H1 (cell line): ENCODE data around the gene TP53RK. TPM values are rescaled to one million over a fixed set of nuclear protein-coding genes. Genes with fewer than 3 reads are reported as not detected.

Experiments
- BACH1 ChIP-seq: IDR thresholded peaks from 2 replicates; pipeline ENCODE4 v1.6.1; 2012; ENCODE audit warnings: low read length, improper control_type of control experiment
- CREB1 ChIP-seq: IDR thresholded peaks from 2 replicates; pipeline ENCODE4 v1.6.1; 2012; ENCODE audit warnings: inconsistent platforms
- EGR1 ChIP-seq: IDR thresholded peaks from 2 replicates; pipeline ENCODE4 v1.6.1; 2011; ENCODE audit warnings: low read depth, low read length, borderline replicate concordance
- POLR2A ChIP-seq, 2 experiments: IDR thresholded peaks; 1 replicate in 1 of 2; 2 replicates in 1 of 2; pipeline ENCODE4 v1.6.1; 2011; ENCODE audit warnings: low read depth in 2 of 2, low read length in 2 of 2, mild to moderate bottlenecking in 2 of 2; ENCODE audit errors: control extremely low read depth in 1 of 2
- RAD21 ChIP-seq, 2 experiments: IDR thresholded peaks in 1 of 2; conservative IDR thresholded peaks in 1 of 2; 2 replicates each; pipeline ENCODE4 v1.6.1; 2011; ENCODE audit warnings: low read depth in 2 of 2, low read length in 2 of 2, improper control_type of control experiment in 1 of 2, inconsistent platforms in 1 of 2, mild to moderate bottlenecking in 1 of 2, moderate library complexity in 1 of 2
- RXRA ChIP-seq: IDR thresholded peaks from 2 replicates; pipeline ENCODE4 v1.6.1; 2011; ENCODE audit warnings: low read depth, mild to moderate bottlenecking, low read length, moderate library complexity; ENCODE audit not compliant: insufficient read depth
- TAF7 ChIP-seq: optimal IDR thresholded peaks from 2 replicates; pipeline ENCODE3; 2011; ENCODE audit warnings: low read depth, mild to moderate bottlenecking, inconsistent platforms, low read length, moderate library complexity, borderline replicate concordance
- polyA plus RNA-seq, 7 experiments: library from polyadenylated mRNA; depleted of rRNA in 3 of 7; stranded (reverse) in 5 of 7; unstranded in 2 of 7; fragments of >200 nt in 5 of 7; fragments of 200-250 nt in 2 of 7; gene quantifications; 1 replicate in 5 of 7; 2 replicates in 1 of 7; 4 replicates in 1 of 7; pipeline versions ENCODE4 v1.2.1 to v1.2.3, GENCODE V29; 2011 to 2013; ENCODE audit warnings: missing spikeins in 2 of 7, mixed read lengths in 2 of 7
- total RNA-seq: library from RNA; stranded (reverse); fragmentation: NEBNext Ultra II Directional; extraction: Animal tissue kit (Norgen Biotek cat#: 25700); gene quantifications from 2 replicates; pipeline ENCODE4 v1.2.1, GENCODE V29; 2021
- TF ChIP-seq, protein P1 (sequence below): IDR thresholded peaks from 2 replicates; pipeline ENCODE4 v1.6.1; 2012; ENCODE audit warnings: low read length, inconsistent platforms

Gene TP53RK
- total and polyA plus RNA-seq, 2 of the 8 experiments (the other 6 are each of a cell fraction or from before 2014, with no cell fraction given) = 8.5 to 16.3 TPM

DNA sequence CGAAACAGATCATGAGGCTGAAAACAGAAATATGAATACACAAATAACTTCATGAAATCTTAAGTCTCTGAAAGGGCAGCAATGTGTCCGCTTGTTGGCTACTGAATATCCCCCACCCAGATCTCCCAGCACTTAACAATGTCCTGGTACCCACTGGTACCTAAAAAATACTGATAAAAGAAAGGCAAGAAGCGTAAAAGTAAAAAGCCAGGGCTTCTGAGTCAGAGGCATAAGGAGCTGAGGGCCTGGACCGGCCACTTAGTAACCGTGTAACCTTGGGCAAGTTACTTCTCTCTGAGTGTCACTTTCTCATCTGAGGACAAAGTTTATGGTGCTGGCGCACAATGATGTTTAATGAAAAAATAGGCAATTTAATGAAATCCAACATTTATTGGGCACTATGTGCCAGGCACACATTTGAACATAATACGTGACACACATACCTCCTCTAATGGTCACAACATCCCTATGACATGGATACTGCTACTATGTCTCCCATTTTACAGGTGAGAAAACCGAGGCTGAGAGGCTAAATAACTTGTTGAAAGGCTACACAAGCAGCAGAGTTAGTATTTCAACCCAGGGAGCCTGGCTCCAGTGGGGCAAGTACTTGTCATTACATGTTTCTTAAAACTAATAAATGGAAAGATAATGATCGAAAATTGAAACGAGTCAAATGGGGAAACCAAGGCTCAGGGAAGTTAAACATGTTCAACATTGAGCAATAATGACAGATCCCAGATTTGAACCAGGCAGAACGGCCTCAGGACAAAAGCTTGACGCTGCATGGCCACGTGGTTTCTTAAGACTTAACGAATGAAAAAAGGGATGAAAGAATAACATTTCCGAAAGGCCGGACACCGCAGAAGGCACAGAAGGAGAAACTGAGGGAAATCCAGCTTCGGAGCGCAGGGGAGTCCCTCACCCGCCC is 828 bp downstream of the TP53RK start (continued):
- no peak; the same call in 1 of the 2 replicates for TF ChIP-seq EGR1
- no peak for TF ChIP-seq RXRA
- no peak for TF ChIP-seq RAD21 (IDR thresholded peaks at IDR 0.05 in 1 of 2, conservative IDR thresholded peaks at IDR 0.05 in 1 of 2; ENCODE audit: low read depth in 2 of 2, low read length in 2 of 2)
- TF ChIP-seq BACH1 = no peak
- no peak for TF ChIP-seq POLR2A (IDR thresholded peaks at IDR 0.05; ENCODE audit: control extremely low read depth in 1 of 2, low read depth in 2 of 2, low read length in 2 of 2)
- TF ChIP-seq, protein P1, sequence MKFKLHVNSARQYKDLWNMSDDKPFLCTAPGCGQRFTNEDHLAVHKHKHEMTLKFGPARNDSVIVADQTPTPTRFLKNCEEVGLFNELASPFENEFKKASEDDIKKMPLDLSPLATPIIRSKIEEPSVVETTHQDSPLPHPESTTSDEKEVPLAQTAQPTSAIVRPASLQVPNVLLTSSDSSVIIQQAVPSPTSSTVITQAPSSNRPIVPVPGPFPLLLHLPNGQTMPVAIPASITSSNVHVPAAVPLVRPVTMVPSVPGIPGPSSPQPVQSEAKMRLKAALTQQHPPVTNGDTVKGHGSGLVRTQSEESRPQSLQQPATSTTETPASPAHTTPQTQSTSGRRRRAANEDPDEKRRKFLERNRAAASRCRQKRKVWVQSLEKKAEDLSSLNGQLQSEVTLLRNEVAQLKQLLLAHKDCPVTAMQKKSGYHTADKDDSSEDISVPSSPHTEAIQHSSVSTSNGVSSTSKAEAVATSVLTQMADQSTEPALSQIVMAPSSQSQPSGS = no peak
- TF ChIP-seq TAF7 = no peak
- no peak for TF ChIP-seq CREB1
